Vagina (tissue), 2 donors: ENCODE data around the gene TPSB2. TPM values are rescaled to one million over a fixed set of nuclear protein-coding genes. Genes with fewer than 3 reads are reported as not detected.

ENCODE experiments used
- DNase-seq, 2 donors: peaks; one replicate each; pipeline ENCODE4 v3.0.0-alpha.2; 2017; ENCODE audit errors: extremely low spot score in 2 of 2
- H3K27ac ChIP-seq: fragments of 200-600 bp; sonication (generic); one replicate; pipeline ENCODE4 v1.5.1; 2019
- H3K27me3 ChIP-seq: fragments of 200-600 bp; sonication (generic); one replicate; pipeline ENCODE4 v1.5.1; 2019
- H3K36me3 ChIP-seq, 2 donors: fragments of 200-600 bp; sonication (generic); one replicate each; pipeline ENCODE4 v1.5.1; 2017 to 2019
- H3K4me1 ChIP-seq: fragments of 200-600 bp; sonication (generic); one replicate; pipeline ENCODE4 v1.5.1; 2019
- H3K4me3 ChIP-seq, 2 donors: fragments of 200-600 bp; sonication (generic); 1 replicate in 1 of 2; 2 replicates in 1 of 2; pipeline ENCODE4 v1.5.1; 2016 to 2019
- H3K9me3 ChIP-seq: fragments of 200-600 bp; sonication (generic); one replicate; pipeline ENCODE4 v1.5.1; 2019
- POLR2A ChIP-seq, 2 donors: fragments of 450-650 bp; IDR thresholded peaks; one replicate each; pipeline ENCODE4 v1.6.1; 2017; ENCODE audit warnings: antibody characterized with exemption in 2 of 2, mild to moderate bottlenecking in 2 of 2, moderate library complexity in 2 of 2
- POLR2AphosphoS5 ChIP-seq, 2 donors: sonication (generic); formaldehyde crosslinking; IDR thresholded peaks; one replicate each; pipeline ENCODE4 v1.9.0; 2017; ENCODE audit warnings: antibody characterized with exemption in 2 of 2, mild to moderate bottlenecking in 2 of 2, low read depth in 1 of 2; ENCODE audit not compliant: insufficient read depth in 1 of 2
- intact Hi-C: fragments of 100-400 bp; cut with DNase I; formaldehyde crosslinking; loops from one replicate; pipeline ENCODE4 v1.15.1; 2023
- total RNA-seq: library from RNA; depleted of rRNA; stranded (reverse); fragments of >200 nt; gene quantifications from one replicate; pipeline ENCODE4 v1.2.3, GENCODE V29; 2016
- TF ChIP-seq, protein P1 (sequence below), 3 experiments: fragments of 450-650 bp in 2 of 3; fragments of 200-600 bp in 1 of 3; sonication (generic) in 1 of 3; IDR thresholded peaks; one replicate each; pipeline ENCODE4 v1.5.1; 2017 to 2019; ENCODE audit warnings: antibody characterized with exemption in 3 of 3, mild to moderate bottlenecking in 2 of 3, moderate library complexity in 2 of 3

The TPSB2 gene
- total RNA-seq, 1 donor from 2014 or later, result 59.7 TPM

DNA sequence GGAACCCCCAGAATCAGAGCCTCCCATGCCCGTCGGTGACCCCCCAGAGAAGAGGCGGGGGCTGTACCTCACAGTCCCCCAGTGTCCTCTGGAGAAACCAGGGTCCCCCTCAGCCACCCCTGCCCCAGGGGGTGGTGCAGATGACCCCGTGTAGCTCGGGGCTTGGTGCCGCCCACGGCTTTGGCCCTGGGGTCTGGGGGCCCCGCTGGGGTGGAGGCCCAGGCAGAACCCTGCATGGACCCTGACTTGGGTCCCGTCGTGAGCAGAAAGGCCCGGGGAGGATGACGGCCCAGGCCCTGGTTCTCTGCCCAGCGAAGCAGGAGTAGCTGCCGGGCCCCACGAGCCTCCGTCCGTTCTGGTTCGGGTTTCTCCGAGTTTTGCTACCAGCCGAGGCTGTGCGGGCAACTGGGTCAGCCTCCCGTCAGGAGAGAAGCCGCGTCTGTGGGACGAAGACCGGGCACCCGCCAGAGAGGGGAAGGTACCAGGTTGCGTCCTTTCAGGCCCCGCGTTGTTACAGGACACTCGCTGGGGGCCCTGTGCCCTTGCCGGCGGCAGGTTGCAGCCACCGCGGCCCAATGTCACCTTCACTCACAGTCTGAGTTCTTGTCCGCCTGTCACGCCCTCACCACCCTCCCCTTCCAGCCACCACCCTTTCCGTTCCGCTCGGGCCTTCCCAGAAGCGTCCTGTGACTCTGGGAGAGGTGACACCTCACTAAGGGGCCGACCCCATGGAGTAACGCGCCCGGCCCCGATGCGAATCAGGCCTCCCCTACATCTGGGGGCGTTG, 8.9 kb downstream of the TPSB2 start:
- no peaks in the 10 kb centered on the region for H3K36me3 ChIP-seq
- H3K27ac ChIP-seq, result no peak overlapping the region
- TF ChIP-seq POLR2AphosphoS5 (IDR thresholded peaks at IDR 0.05; ENCODE audit: insufficient read depth in 1 of 2, low read depth in 1 of 2), result no peak
- no peak for TF ChIP-seq POLR2A (IDR thresholded peaks at IDR 0.05)
- TF ChIP-seq, protein P1, sequence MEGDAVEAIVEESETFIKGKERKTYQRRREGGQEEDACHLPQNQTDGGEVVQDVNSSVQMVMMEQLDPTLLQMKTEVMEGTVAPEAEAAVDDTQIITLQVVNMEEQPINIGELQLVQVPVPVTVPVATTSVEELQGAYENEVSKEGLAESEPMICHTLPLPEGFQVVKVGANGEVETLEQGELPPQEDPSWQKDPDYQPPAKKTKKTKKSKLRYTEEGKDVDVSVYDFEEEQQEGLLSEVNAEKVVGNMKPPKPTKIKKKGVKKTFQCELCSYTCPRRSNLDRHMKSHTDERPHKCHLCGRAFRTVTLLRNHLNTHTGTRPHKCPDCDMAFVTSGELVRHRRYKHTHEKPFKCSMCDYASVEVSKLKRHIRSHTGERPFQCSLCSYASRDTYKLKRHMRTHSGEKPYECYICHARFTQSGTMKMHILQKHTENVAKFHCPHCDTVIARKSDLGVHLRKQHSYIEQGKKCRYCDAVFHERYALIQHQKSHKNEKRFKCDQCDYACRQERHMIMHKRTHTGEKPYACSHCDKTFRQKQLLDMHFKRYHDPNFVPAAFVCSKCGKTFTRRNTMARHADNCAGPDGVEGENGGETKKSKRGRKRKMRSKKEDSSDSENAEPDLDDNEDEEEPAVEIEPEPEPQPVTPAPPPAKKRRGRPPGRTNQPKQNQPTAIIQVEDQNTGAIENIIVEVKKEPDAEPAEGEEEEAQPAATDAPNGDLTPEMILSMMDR (IDR thresholded peaks at IDR 0.05), result no peak
- no peak for DNase-seq
- no peaks in the 10 kb centered on the region for H3K27me3 ChIP-seq
- no peaks in the 10 kb centered on the region for H3K4me1 ChIP-seq
- H3K9me3 ChIP-seq, result no peaks in the 10 kb centered on the region
- intact Hi-C loops, result no loop called here
- H3K4me3 ChIP-seq, result no peak overlapping the region

DNA sequence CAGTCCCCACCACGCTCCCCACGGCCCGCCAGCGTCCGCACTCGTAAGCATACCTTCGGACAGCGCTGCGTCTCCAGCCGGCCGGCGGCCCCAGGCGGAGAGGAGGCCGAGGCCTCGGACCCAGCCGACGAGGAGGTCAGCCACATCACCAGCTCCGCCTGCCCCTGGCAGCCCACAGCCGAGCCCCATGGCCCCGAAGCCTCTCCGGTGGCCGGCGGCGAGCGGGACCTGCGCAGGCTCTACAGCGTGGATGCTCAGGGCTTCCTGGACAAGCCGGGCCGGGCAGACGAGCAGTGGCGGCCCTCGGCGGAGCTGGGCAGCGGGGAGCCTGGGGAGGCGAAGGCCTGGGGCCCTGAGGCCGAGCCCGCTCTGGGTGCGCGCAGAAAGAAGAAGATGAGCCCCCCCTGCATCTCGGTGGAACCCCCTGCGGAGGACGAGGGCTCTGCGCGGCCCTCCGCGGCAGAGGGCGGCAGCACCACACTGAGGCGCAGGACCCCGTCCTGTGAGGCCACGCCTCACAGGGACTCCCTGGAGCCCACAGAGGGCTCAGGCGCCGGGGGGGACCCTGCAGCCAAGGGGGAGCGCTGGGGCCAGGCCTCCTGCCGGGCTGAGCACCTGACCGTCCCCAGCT, 9.8 kb downstream of the TPSB2 start:
- no peaks in the 10 kb centered on the region for H3K36me3 ChIP-seq
- no peak for DNase-seq
- TF ChIP-seq, protein P1 (IDR thresholded peaks at IDR 0.05), result no peak
- TF ChIP-seq POLR2A (IDR thresholded peaks at IDR 0.05) (no peak), POLR2AphosphoS5 (IDR thresholded peaks at IDR 0.05; ENCODE audit: insufficient read depth in 1 of 2, low read depth in 1 of 2) (no peak)
- no peak overlapping the region for H3K4me3 ChIP-seq
- H3K27me3 ChIP-seq, result no peaks in the 10 kb centered on the region
- no peaks in the 10 kb centered on the region for H3K4me1 ChIP-seq
- intact Hi-C loops, result no loop called here
- H3K27ac ChIP-seq, result no peak overlapping the region
- no peaks in the 10 kb centered on the region for H3K9me3 ChIP-seq

DNA sequence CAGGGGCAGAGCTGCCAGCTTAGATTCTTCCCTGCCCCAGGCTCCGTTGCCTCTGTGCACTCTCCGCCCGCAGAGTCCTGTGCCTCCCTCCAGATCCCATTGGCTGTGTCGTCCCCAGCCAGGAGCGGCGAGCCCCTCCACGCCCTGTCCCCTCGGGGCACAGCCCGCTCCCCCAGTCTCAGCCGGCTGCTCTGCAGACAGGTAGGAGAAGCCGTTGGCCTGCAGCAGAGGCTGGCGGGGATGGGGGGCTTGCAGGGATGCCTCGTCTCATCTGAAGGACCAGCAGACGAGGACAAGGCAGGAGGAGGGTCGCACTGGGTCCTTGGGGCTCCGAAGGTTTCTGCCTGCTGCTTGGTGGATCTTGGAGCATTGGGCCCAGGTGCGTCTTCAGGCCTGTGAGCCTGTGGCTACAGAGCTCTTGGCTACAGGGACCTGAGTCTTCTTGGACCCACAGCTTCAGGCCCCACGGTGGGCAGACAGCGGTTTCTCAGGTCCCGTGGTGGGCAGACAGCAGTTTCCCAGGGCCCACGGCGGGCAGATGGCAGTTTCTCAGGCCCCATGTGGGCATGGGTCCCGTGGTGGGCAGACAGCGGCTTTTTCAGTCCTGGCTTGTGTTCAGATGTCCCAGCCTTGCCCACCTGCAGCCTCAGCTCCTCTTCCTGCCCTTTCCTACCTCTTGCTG, 10.9 kb downstream of the TPSB2 start:
- intact Hi-C loops, result no loop called here
- H3K27me3 ChIP-seq, result no peaks in the 10 kb centered on the region
- H3K36me3 ChIP-seq, result no peaks in the 10 kb centered on the region
- TF ChIP-seq, protein P1 (IDR thresholded peaks at IDR 0.05), result no peak
- TF ChIP-seq POLR2A (IDR thresholded peaks at IDR 0.05), result no peak
- no peak for TF ChIP-seq POLR2AphosphoS5 (IDR thresholded peaks at IDR 0.05; ENCODE audit: insufficient read depth in 1 of 2, low read depth in 1 of 2)
- DNase-seq, result no peak
- H3K4me1 ChIP-seq, result no peaks in the 10 kb centered on the region
- H3K4me3 ChIP-seq, result no peak overlapping the region
- H3K9me3 ChIP-seq, result no peaks in the 10 kb centered on the region
- no peak overlapping the region for H3K27ac ChIP-seq

DNA sequence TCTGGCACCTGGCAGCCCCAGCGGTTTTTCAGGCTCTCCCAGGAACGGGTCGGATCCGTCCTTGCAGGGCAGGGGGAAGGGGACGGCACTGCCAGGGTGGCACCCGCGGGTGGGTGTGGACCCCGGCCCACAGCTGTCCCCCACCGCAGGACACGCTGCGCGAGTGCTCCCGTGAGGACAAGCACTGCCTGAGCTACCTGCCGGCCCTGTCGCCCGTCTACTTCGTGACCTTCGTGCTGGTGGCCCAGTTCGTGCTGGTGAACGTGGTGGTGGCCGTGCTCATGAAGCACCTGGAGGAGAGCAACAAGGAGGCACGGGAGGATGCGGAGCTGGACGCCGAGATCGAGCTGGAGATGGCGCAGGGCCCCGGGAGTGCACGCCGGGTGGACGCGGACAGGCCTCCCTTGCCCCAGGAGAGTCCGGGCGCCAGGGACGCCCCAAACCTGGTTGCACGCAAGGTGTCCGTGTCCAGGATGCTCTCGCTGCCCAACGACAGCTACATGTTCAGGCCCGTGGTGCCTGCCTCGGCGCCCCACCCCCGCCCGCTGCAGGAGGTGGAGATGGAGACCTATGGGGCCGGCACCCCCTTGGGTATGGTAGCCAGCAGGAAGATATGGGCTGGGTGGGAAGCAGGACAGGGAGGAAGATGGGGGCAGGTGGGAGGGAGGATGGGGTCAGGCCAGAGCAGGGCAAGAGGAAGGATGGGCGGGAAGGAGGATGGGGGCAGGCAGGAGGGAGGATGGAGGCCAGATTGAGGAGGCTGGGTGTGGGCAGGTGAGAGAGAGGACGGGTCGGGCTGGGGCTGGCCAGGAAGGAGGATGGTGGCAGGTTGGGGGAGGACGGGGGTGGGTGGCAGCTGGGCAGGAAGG, 11.7 kb downstream of the TPSB2 start:
- no peak for TF ChIP-seq POLR2AphosphoS5 (IDR thresholded peaks at IDR 0.05; ENCODE audit: insufficient read depth in 1 of 2, low read depth in 1 of 2)
- TF ChIP-seq POLR2A (IDR thresholded peaks at IDR 0.05), result no peak
- no peak overlapping the region for H3K4me3 ChIP-seq
- no peaks in the 10 kb centered on the region for H3K4me1 ChIP-seq
- no peak overlapping the region for H3K27ac ChIP-seq
- no peaks in the 10 kb centered on the region for H3K27me3 ChIP-seq
- H3K9me3 ChIP-seq, result no peaks in the 10 kb centered on the region
- DNase-seq, result no peak
- intact Hi-C loops, result no loop called here
- H3K36me3 ChIP-seq, result no peaks in the 10 kb centered on the region

DNA sequence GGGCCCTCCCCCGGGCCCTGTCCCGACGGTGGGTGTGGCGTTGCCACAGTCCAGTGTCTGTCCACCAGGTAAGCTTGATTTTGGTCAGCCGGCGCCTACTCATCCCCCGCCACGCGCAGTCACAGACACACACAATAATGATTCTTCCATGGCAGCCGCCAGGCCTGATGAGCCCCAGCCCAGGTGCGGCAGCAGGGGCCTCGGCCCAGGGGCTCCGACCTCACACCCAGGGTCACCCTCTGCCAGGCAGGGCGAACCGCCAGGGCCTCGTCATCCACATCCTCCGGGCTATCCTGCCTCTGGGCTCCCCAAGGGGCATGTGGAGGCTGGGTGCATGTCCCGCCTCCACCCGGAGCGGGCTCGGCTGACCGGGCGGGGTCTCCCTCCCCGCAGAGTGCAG, 12.5 kb downstream of the TPSB2 start:
- Histone ChIP-seq H3K4me3 (no peak overlapping the region), H3K4me1 (no peaks in the 10 kb centered on the region), H3K36me3 (no peaks in the 10 kb centered on the region), H3K27me3 (no peaks in the 10 kb centered on the region), H3K9me3 (no peaks in the 10 kb centered on the region), H3K27ac (no peak overlapping the region)
- TF ChIP-seq POLR2A (IDR thresholded peaks at IDR 0.05), result no peak
- TF ChIP-seq, protein P1 (IDR thresholded peaks at IDR 0.05), result no peak
- TF ChIP-seq POLR2AphosphoS5 (IDR thresholded peaks at IDR 0.05; ENCODE audit: insufficient read depth in 1 of 2, low read depth in 1 of 2), result no peak
- intact Hi-C loops, result no loop called here
- DNase-seq, result no peak
